ENCODE measurements around the gene DLG1.

- TF ChIP-seq EZH2phosphoT487 (IDR thresholded peaks at IDR 0.05; ENCODE audit: borderline replicate concordance, low read depth, low read length) = no peak
- TF ChIP-seq, protein P1, sequence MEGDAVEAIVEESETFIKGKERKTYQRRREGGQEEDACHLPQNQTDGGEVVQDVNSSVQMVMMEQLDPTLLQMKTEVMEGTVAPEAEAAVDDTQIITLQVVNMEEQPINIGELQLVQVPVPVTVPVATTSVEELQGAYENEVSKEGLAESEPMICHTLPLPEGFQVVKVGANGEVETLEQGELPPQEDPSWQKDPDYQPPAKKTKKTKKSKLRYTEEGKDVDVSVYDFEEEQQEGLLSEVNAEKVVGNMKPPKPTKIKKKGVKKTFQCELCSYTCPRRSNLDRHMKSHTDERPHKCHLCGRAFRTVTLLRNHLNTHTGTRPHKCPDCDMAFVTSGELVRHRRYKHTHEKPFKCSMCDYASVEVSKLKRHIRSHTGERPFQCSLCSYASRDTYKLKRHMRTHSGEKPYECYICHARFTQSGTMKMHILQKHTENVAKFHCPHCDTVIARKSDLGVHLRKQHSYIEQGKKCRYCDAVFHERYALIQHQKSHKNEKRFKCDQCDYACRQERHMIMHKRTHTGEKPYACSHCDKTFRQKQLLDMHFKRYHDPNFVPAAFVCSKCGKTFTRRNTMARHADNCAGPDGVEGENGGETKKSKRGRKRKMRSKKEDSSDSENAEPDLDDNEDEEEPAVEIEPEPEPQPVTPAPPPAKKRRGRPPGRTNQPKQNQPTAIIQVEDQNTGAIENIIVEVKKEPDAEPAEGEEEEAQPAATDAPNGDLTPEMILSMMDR (conservative IDR thresholded peaks at IDR 0.05; ENCODE audit: low read length) = no peak
Measured at GRCh38 chr3:197229178-197229577, 69.2 kb downstream of the DLG1 start.
